K562 (cell line): ENCODE data around the gene ST14. TPM values are rescaled to one million over a fixed set of nuclear protein-coding genes. Genes with fewer than 3 reads are reported as not detected.

Experiments
- ATAC-seq: fragments of 200-7000 bp; cut with Tn5 transposase; 3 replicates; pipeline ENCODE4 v1.9.1; 2020; ENCODE audit warnings: moderate library complexity
- BruUV-seq: library from RNA; stranded (reverse); fragments of 400-500 nt; replicated peaks from 2 replicates; lab custom pipeline; 2021; lab: Mats Ljungman, UMichigan
- CTCF ChIA-PET: fragments of 300-600 bp; formaldehyde crosslinking; extraction: SDS; loops from one replicate; lab custom pipeline; 2021; ENCODE audit warnings: low intra/inter-chr PET ratio; lab: Yijun Ruan, JAX
- POLR2A ChIA-PET: fragments of 300-600, 350-650 bp; sonication (Branson Sonifier 250); formaldehyde crosslinking; extraction: SDS; loops from one replicate; lab custom pipeline; 2021; ENCODE audit warnings: antibody characterized with exemption, inconsistent platforms; lab: Yijun Ruan, JAX
- DNase-seq, 4 experiments: peaks; one replicate each; pipeline versions ENCODE4 v3.0.0 to v3.0.0-alpha.2; 2011 to 2018; ENCODE audit warnings: low spot score in 3 of 4, mixed read lengths in 3 of 4; ENCODE audit errors: extremely low read depth in 1 of 4
- FAIRE-seq: peaks from 2 replicates; lab custom pipeline; 2011; peaks lifted over from hg19 to GRCh38; lab: Jason Lieb, UNC
- H2AFZ ChIP-seq: 2 replicates; pipeline ENCODE4 v1.6.0; 2011; ENCODE audit warnings: low read depth, low read length, control low read depth, inconsistent platforms
- H3K27ac ChIP-seq: fragments of 200-600 bp; 3 replicates; pipeline ENCODE4 v1.8.0; 2011; ENCODE audit warnings: low read depth, mild to moderate bottlenecking, control low read depth, inconsistent platforms, low read length, moderate library complexity, mixed read lengths; ENCODE audit errors: extremely low read depth
- H3K27me3 ChIP-seq, 2 experiments: fragments of 300-600 bp in 1 of 2; 2 replicates in 1 of 2; 3 replicates in 1 of 2; pipeline versions ENCODE4 v1.6.0 to v1.8.0; 2011; ENCODE audit warnings: inconsistent platforms in 2 of 2, low read length in 2 of 2, mild to moderate bottlenecking in 1 of 2, mixed read lengths in 1 of 2, moderate library complexity in 1 of 2; ENCODE audit not compliant: control insufficient read depth in 2 of 2, insufficient read depth in 2 of 2
- H3K36me3 ChIP-seq: fragments of 300-600 bp; 3 replicates; pipeline ENCODE4 v1.8.0; 2011; ENCODE audit warnings: mild to moderate bottlenecking, low read length, inconsistent platforms; ENCODE audit not compliant: control insufficient read depth, insufficient read depth
- H3K4me1 ChIP-seq, 2 experiments: fragments of 200-600 bp in 1 of 2; replicated peaks in 1 of 2; 2 replicates in 1 of 2; 3 replicates in 1 of 2; pipeline versions ENCODE4 v1.5.1 to v1.8.0; 2011; ENCODE audit warnings: inconsistent platforms in 2 of 2, low read length in 2 of 2, mild to moderate bottlenecking in 1 of 2, mixed read lengths in 1 of 2, moderate library complexity in 1 of 2; ENCODE audit not compliant: control insufficient read depth in 2 of 2, insufficient read depth in 2 of 2
- H3K4me2 ChIP-seq: 2 replicates; pipeline ENCODE4 v1.6.1; 2011; ENCODE audit warnings: low read length, control low read depth, inconsistent platforms, mixed read lengths; ENCODE audit not compliant: insufficient read depth
- H3K4me3 ChIP-seq: fragments of 200-600 bp; sonication (generic), shearing (Covaris generic); 2 replicates; pipeline ENCODE4 v1.5.1; 2016; ENCODE audit warnings: control low read depth, inconsistent platforms
- H3K79me2 ChIP-seq: fragments of 200-600 bp; 3 replicates; pipeline ENCODE4 v1.8.0; 2011; ENCODE audit warnings: low read length, inconsistent platforms; ENCODE audit not compliant: control insufficient read depth, insufficient read depth
- H3K9ac ChIP-seq, 2 experiments: 2 replicates each; pipeline versions ENCODE4 v1.6.0 to v1.6.1; 2011; ENCODE audit warnings: low read depth in 2 of 2, low read length in 2 of 2, control low read depth in 1 of 2, inconsistent platforms in 1 of 2, mild to moderate bottlenecking in 1 of 2, mixed read lengths in 1 of 2; ENCODE audit not compliant: insufficient read depth in 1 of 2
- H3K9me1 ChIP-seq: one replicate; pipeline ENCODE4 v1.6.0; 2011; ENCODE audit warnings: inconsistent platforms, mild to moderate bottlenecking, low read length, moderate library complexity; ENCODE audit not compliant: control insufficient read depth, insufficient read depth
- H3K9me3 ChIP-seq: replicated peaks from 2 replicates; pipeline ENCODE4 v1.5.1; 2011; ENCODE audit warnings: low read depth, low read length, inconsistent platforms; ENCODE audit not compliant: control insufficient read depth, insufficient read depth
- H4K20me1 ChIP-seq: replicated peaks from 2 replicates; pipeline ENCODE4 v1.6.1; 2011; ENCODE audit warnings: low read length, inconsistent platforms, mixed read lengths; ENCODE audit not compliant: control insufficient read depth, insufficient read depth
- EGR1 ChIP-seq: fragments of 450-650 bp; conservative IDR thresholded peaks from 2 replicates; pipeline ENCODE4 v1.6.1; 2017; ENCODE audit warnings: mild to moderate bottlenecking
- LARP7 ChIP-seq: fragments of 450-650 bp; IDR thresholded peaks from 2 replicates; pipeline ENCODE4 v1.6.1; 2016
- XRCC5 ChIP-seq: fragments of 200-400 bp; formaldehyde crosslinking; IDR thresholded peaks from 2 replicates; pipeline ENCODE4 v1.6.1; 2017; ENCODE audit warnings: low read depth, mild to moderate bottlenecking, low read length
- WGBS: fragments of 100-300 bp; shearing (Covaris generic); methylation state at CpG from one replicate; pipeline ENCODE4 v1.1.6; 2016; ENCODE audit warnings: low coverage, mixed read lengths; ENCODE audit not compliant: insufficient coverage; ENCODE audit errors: missing lambda C conversion rate; 5-methylcytosine and 5-hydroxymethylcytosine counted together
- in situ Hi-C: fragments of 300-500 bp; cut with MboI; formaldehyde crosslinking; loops from 4 replicates; pipeline ENCODE4 v1.15.0; 2018; ENCODE audit warnings: inconsistent platforms, mixed read lengths
- intact Hi-C: fragments of 100-400 bp; cut with micrococcal nuclease; formaldehyde crosslinking; loops from 2 replicates; pipeline ENCODE4 v1.14.2; 2022
- polyA plus RNA-seq, 8 experiments: library from polyadenylated mRNA; depleted of rRNA in 4 of 8; stranded (reverse) in 5 of 8; unstranded in 3 of 8; fragments of >200 nt; fragmentation: Nextera tagmentation in 2 of 8; fragmentation: Illumina TruSeq in 1 of 8; extraction: Ambion mirVana in 2 of 8; extraction: Trizol in 1 of 8; gene quantifications; 2 replicates each; pipeline versions ENCODE4 v1.2.1 to v1.2.3, GENCODE V29; 2011 to 2014; ENCODE audit warnings: inconsistent platforms in 1 of 8, missing spikeins in 1 of 8
- total RNA-seq, 7 experiments: library from RNA; depleted of rRNA in 6 of 7; stranded (reverse); fragments of >200 nt in 6 of 7; fragmentation: Illumina TruSeq in 2 of 7; extraction: Trizol in 2 of 7; gene quantifications; 2 replicates each; pipeline versions ENCODE4 v1.2.1 to v1.2.3, GENCODE V29; 2011 to 2021; ENCODE audit warnings: low replicate concordance in 1 of 7
- TF ChIP-seq, protein P1 (sequence below): fragments of 450-650 bp; IDR thresholded peaks from 2 replicates; pipeline ENCODE4 v1.6.1; 2017; ENCODE audit warnings: mild to moderate bottlenecking, moderate library complexity

ST14 gene
- total and polyA plus RNA-seq, 9 of the 15 experiments (the other 6 are each of a cell fraction or from before 2014, with no cell fraction given) = 0.08 to 0.20 TPM; not detected in 7

- TF ChIP-seq XRCC5 (no peak), EGR1 (no peak), LARP7 (no peak)
These were observed 42.6 kb downstream of the ST14 start (continued) for GRCh38 chr11:130202009-130202817.

GRCh38 chr11:130202818-130203689 lies 43.5 kb downstream of the ST14 start:
- in situ Hi-C loops = no loop called here
- no peak overlapping the region for H3K4me2 ChIP-seq
- 1% methylated on average over 24 of the region's 25 CpGs for WGBS
- no peak for FAIRE-seq
- TF ChIP-seq, protein P1, sequence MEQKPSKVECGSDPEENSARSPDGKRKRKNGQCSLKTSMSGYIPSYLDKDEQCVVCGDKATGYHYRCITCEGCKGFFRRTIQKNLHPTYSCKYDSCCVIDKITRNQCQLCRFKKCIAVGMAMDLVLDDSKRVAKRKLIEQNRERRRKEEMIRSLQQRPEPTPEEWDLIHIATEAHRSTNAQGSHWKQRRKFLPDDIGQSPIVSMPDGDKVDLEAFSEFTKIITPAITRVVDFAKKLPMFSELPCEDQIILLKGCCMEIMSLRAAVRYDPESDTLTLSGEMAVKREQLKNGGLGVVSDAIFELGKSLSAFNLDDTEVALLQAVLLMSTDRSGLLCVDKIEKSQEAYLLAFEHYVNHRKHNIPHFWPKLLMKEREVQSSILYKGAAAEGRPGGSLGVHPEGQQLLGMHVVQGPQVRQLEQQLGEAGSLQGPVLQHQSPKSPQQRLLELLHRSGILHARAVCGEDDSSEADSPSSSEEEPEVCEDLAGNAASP = no peak
- TF ChIP-seq, all 486 proteins: peak for 0
- Histone ChIP-seq H3K79me2 (no peaks in the 10 kb centered on the region), H3K36me3 (no peaks in the 10 kb centered on the region), H3K9ac (no peak overlapping the region), H3K27ac (no peak overlapping the region), H3K9me3 (no peaks in the 10 kb centered on the region), H2AFZ (no peak overlapping the region), H3K9me1 (no peaks in the 10 kb centered on the region), H3K4me1 (peaks cover 0 to 9% of the 10 kb centered on the region in 2 experiments; a peak in 2 of 5 replicates), H3K4me3 (no peak overlapping the region), H3K27me3 (peaks cover 52 to 81% of the 10 kb centered on the region in 2 experiments; a peak in 4 of 5 replicates), H4K20me1 (peaks cover 26% of the 10 kb centered on the region)
- peak; percentile 15; the same call in 1 of the 3 replicates for ATAC-seq
- CTCF ChIA-PET = no interaction called here
- no TSS peak for BruUV-seq
- POLR2A ChIA-PET = interaction anchor here (1.7 kb wide), 1 partner anchor 15 kb away, joined by 4 read pairs; no protein-coding TSS in a partner anchor
- intact Hi-C loops = no loop called here
- DNase-seq = no peak
